Loucy (cell line): ENCODE results near the gene ATP8B2.

Source experiments
- H2AFZ ChIP-seq: fragments of 200-600 bp; sonication (generic); 2 replicates; pipeline ENCODE4 v1.6.0; 2016; ENCODE audit warnings: antibody characterized with exemption, mild to moderate bottlenecking, low read length, moderate library complexity
- H3F3A ChIP-seq: fragments of 200-600 bp; 2 replicates; pipeline ENCODE4 v1.6.0; 2016; ENCODE audit warnings: antibody characterized with exemption, low read depth, mild to moderate bottlenecking
- H3K27me3 ChIP-seq: fragments of 200-600 bp; sonication (generic); 2 replicates; pipeline ENCODE4 v1.6.1; 2014; ENCODE audit warnings: low read length, mild to moderate bottlenecking; ENCODE audit not compliant: insufficient read depth, poor library complexity, severe bottlenecking
- H3K36me3 ChIP-seq: fragments of 200-600 bp; sonication (generic); 2 replicates; pipeline ENCODE4 v1.6.1; 2016; ENCODE audit warnings: low read length; ENCODE audit not compliant: insufficient read depth
- H3K4me1 ChIP-seq: fragments of 200-600 bp; sonication (generic); 2 replicates; pipeline ENCODE4 v1.5.1; 2014; ENCODE audit warnings: low read length, mild to moderate bottlenecking; ENCODE audit not compliant: insufficient read depth, poor library complexity, severe bottlenecking
- H3K4me2 ChIP-seq: fragments of 200-600 bp; sonication (generic); 2 replicates; pipeline ENCODE4 v1.6.0; 2014; ENCODE audit warnings: antibody characterized with exemption, low read length, low read depth, mild to moderate bottlenecking; ENCODE audit not compliant: poor library complexity, severe bottlenecking
- H3K4me3 ChIP-seq: fragments of 200-600 bp; sonication (generic); 2 replicates; pipeline ENCODE4 v1.5.1; 2014; ENCODE audit warnings: low read length, mild to moderate bottlenecking, mixed read lengths; ENCODE audit not compliant: poor library complexity, severe bottlenecking
- H3K79me2 ChIP-seq: fragments of 200-600 bp; sonication (generic); 2 replicates; pipeline ENCODE4 v1.6.1; 2014; ENCODE audit warnings: low read length; ENCODE audit not compliant: insufficient read depth
- H3K9ac ChIP-seq: fragments of 200-600 bp; sonication (generic); 2 replicates; pipeline ENCODE4 v1.6.0; 2014; ENCODE audit warnings: mild to moderate bottlenecking, low read depth, low read length, moderate library complexity; ENCODE audit not compliant: poor library complexity, severe bottlenecking
- H3K9me2 ChIP-seq: fragments of 200-600 bp; sonication (generic); replicated peaks from 2 replicates; pipeline ENCODE4 v1.6.1; 2016; ENCODE audit warnings: low read depth, low read length, mixed read lengths
- H3K9me3 ChIP-seq: fragments of 200-600 bp; sonication (generic); 2 replicates; pipeline ENCODE4 v1.6.1; 2014; ENCODE audit warnings: mild to moderate bottlenecking, antibody characterized with exemption, low read length, low read depth; ENCODE audit not compliant: insufficient read depth
- H4K20me1 ChIP-seq: fragments of 200-600 bp; sonication (generic); 2 replicates; pipeline ENCODE4 v1.6.0; 2014; ENCODE audit warnings: antibody characterized with exemption, low read length, mild to moderate bottlenecking; ENCODE audit not compliant: insufficient read depth, poor library complexity, severe bottlenecking
- EZH2phosphoT487 ChIP-seq: fragments of 200-600 bp; IDR thresholded peaks from 2 replicates; pipeline ENCODE4 v1.6.1; 2018; ENCODE audit warnings: antibody characterized with exemption, mild to moderate bottlenecking, moderate library complexity, borderline replicate concordance
- TF ChIP-seq, protein P1 (sequence below): fragments of 200-600 bp; sonication (generic); conservative IDR thresholded peaks from 2 replicates; pipeline ENCODE4 v1.5.1; 2014; ENCODE audit warnings: mild to moderate bottlenecking, antibody characterized with exemption, low read length

ATP8B2 gene

GRCh38 chr1:154288661-154289060 is 36.7 kb upstream of the ATP8B2 start:
- H3K9me3 ChIP-seq = no peaks in the 10 kb centered on the region
- H3K9me2 ChIP-seq = no peaks in the 10 kb centered on the region
- H3K9ac ChIP-seq = no peak overlapping the region
- H3F3A ChIP-seq = no peaks in the 10 kb centered on the region
- H4K20me1 ChIP-seq = no peaks in the 10 kb centered on the region
- no peak overlapping the region for H2AFZ ChIP-seq
- no peak overlapping the region for H3K4me3 ChIP-seq
- TF ChIP-seq EZH2phosphoT487 = no peak
- TF ChIP-seq, protein P1, sequence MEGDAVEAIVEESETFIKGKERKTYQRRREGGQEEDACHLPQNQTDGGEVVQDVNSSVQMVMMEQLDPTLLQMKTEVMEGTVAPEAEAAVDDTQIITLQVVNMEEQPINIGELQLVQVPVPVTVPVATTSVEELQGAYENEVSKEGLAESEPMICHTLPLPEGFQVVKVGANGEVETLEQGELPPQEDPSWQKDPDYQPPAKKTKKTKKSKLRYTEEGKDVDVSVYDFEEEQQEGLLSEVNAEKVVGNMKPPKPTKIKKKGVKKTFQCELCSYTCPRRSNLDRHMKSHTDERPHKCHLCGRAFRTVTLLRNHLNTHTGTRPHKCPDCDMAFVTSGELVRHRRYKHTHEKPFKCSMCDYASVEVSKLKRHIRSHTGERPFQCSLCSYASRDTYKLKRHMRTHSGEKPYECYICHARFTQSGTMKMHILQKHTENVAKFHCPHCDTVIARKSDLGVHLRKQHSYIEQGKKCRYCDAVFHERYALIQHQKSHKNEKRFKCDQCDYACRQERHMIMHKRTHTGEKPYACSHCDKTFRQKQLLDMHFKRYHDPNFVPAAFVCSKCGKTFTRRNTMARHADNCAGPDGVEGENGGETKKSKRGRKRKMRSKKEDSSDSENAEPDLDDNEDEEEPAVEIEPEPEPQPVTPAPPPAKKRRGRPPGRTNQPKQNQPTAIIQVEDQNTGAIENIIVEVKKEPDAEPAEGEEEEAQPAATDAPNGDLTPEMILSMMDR = no peak
- no peaks in the 10 kb centered on the region for H3K36me3 ChIP-seq
- no peak overlapping the region for H3K4me2 ChIP-seq
- H3K4me1 ChIP-seq = no peaks in the 10 kb centered on the region
- no peaks in the 10 kb centered on the region for H3K79me2 ChIP-seq
- H3K27me3 ChIP-seq = no peaks in the 10 kb centered on the region

- Histone ChIP-seq H3K36me3 (no peaks in the 10 kb centered on the region), H2AFZ (no peak overlapping the region)
These were observed 34.4 kb upstream of the ATP8B2 start for GRCh38 chr1:154290921-154291320.

DNA sequence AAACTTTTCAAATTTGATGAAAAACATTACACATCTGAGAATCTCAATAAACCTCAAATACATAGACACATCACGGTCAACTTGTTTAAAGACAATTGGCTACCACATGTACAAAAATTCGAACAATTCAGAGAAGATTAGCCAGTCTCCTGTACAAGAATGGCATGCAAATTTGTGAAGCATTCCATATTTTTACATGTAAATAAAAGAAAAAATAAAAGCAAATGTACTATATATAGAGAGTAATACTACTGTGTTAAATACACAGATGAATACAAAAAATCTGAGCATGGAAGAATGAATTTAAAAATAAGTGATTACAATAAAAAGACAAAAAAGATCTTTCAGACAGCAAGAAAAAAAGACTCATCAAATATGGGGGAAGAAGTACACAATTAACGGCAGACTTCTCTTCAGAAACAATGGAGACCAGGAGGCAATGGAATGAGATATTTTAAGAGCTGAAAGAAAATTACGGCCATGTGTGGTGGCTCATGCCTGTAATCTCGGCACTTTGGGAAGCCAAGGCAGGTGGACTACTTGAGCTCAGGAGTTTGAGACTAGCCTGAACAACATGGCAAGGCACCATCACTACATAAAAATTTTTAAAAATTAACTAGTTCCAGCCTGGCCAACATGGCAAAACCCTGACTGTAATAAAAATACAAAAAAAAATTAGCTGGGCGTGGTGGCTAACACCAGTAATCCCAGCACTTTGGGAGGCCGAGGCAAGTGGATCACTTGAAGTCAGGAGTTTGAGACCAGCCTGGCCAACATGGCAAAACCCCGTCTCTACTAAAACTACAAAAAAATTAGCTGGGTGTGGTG is 29.7 kb upstream of the ATP8B2 start:
- TF ChIP-seq, protein P1 = no peak
- TF ChIP-seq EZH2phosphoT487 = no peak
- H3K79me2 ChIP-seq = no peaks in the 10 kb centered on the region
- H3K4me1 ChIP-seq = no peaks in the 10 kb centered on the region

More at GRCh38 chr1:154290921-154291320, 34.4 kb upstream of the ATP8B2 start:
- Histone ChIP-seq H3K9ac (no peak overlapping the region), H3K9me3 (peaks cover 11% of the 10 kb centered on the region), H3F3A (no peaks in the 10 kb centered on the region), H3K79me2 (no peaks in the 10 kb centered on the region), H4K20me1 (no peaks in the 10 kb centered on the region), H3K4me2 (no peak overlapping the region), H3K4me3 (no peak overlapping the region), H3K4me1 (no peaks in the 10 kb centered on the region), H3K27me3 (no peaks in the 10 kb centered on the region), H3K9me2 (no peaks in the 10 kb centered on the region)
- TF ChIP-seq, protein P1 = no peak
- TF ChIP-seq EZH2phosphoT487 = no peak

More for the DNA sequence above, 29.7 kb upstream of the ATP8B2 start:
- Histone ChIP-seq H3K27me3 (no peaks in the 10 kb centered on the region), H3K4me2 (no peak overlapping the region), H3K4me3 (no peak overlapping the region), H2AFZ (no peak overlapping the region), H3K9me2 (no peaks in the 10 kb centered on the region), H3F3A (no peaks in the 10 kb centered on the region), H3K36me3 (no peaks in the 10 kb centered on the region), H4K20me1 (no peaks in the 10 kb centered on the region), H3K9ac (no peak overlapping the region), H3K9me3 (peaks cover 11% of the 10 kb centered on the region)
